ENCODE measurements around the gene CPNE5.
A peak's percentile ranks its signal among the peaks of the same experiment; 100 is the strongest.

CPNE5 gene

GRCh38 chr6:36838896-36839748 lies at the start of gene CPNE5:
Gene CPNE5, minus strand, starts transcription at chr6:36839444. Its CDS starts 67 bp downstream, at chr6:36839377.
- DNase-seq (ENCODE audit: low spot score) = no peak

- no peak for DNase-seq (ENCODE audit: low spot score)
These were observed 48.9 kb upstream of the CPNE5 start for GRCh38 chr6:36888115-36888643.

- DNase-seq (ENCODE audit: low spot score) = no peak
These were observed 47.8 kb upstream of the CPNE5 start for GRCh38 chr6:36886950-36887618.

- DNase-seq (ENCODE audit: low spot score) = peak; percentile 98
These were observed 46.5 kb upstream of the CPNE5 start, which contains the start of gene C6orf89 for GRCh38 chr6:36885461-36886401. Gene C6orf89, plus strand, starts transcription at chr6:36885952. Its CDS starts 13,493 bp downstream, at chr6:36899445.

GRCh38 chr6:36884610-36885009 lies 45.4 kb upstream of the CPNE5 start:
- no peak for DNase-seq (ENCODE audit: low spot score)

- no peak for DNase-seq (ENCODE audit: low spot score)
These were observed 36.0 kb upstream of the CPNE5 start for GRCh38 chr6:36875250-36875633.

GRCh38 chr6:36874443-36875249 lies 35.4 kb upstream of the CPNE5 start, which contains the start of gene PPIL1:
Gene PPIL1, minus strand, starts transcription at chr6:36874803. Its CDS starts 31 bp downstream, at chr6:36874772.
- DNase-seq (ENCODE audit: low spot score) = peak; percentile 89

GRCh38 chr6:36873612-36874442 lies 34.6 kb upstream of the CPNE5 start:
- DNase-seq (ENCODE audit: low spot score) = peak; percentile 28

GRCh38 chr6:36873115-36873514 lies 33.9 kb upstream of the CPNE5 start:
- no peak for DNase-seq (ENCODE audit: low spot score)

- no peak for DNase-seq (ENCODE audit: low spot score)
These were observed 32.4 kb upstream of the CPNE5 start for GRCh38 chr6:36871686-36872085.

GRCh38 chr6:36867471-36868224 lies 28.4 kb upstream of the CPNE5 start:
- DNase-seq (ENCODE audit: low spot score) = no peak

GRCh38 chr6:36865835-36866234 lies 26.6 kb upstream of the CPNE5 start:
- no peak for DNase-seq (ENCODE audit: low spot score)

- no peak for DNase-seq (ENCODE audit: low spot score)
These were observed 24.7 kb upstream of the CPNE5 start for GRCh38 chr6:36863670-36864540.

GRCh38 chr6:36862848-36863382 lies 23.7 kb upstream of the CPNE5 start:
- no peak for DNase-seq (ENCODE audit: low spot score)

GRCh38 chr6:36862164-36862847 lies 23.1 kb upstream of the CPNE5 start:
- DNase-seq (ENCODE audit: low spot score) = no peak

- no peak for DNase-seq (ENCODE audit: low spot score)
These were observed 20.9 kb upstream of the CPNE5 start for GRCh38 chr6:36860126-36860525.

- DNase-seq (ENCODE audit: low spot score) = no peak
These were observed 19.2 kb upstream of the CPNE5 start for GRCh38 chr6:36858407-36858981.
